ENCODE measurements around the gene OR9A2.

DNA sequence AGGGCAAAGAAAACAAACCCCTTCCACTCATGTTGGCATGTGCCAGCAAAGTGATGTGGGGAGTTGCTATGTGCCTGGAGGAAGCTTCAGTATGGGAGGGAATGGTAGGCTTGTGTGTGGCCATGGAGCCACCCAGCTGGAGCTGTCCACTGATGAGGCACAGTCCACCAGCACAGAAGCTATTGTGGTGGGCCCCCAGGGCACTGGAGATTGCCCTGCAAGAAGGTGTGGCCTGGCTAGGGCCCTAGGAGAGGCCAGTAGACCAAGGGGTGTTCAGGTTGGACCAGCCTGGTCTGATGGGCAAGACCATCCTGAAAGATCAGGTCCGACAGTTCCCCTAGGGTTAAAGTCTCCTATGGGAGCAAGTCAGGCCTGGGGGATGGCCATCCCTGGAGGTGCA is 42.6 kb downstream of the OR9A2 start:
- TF ChIP-seq, protein P1, sequence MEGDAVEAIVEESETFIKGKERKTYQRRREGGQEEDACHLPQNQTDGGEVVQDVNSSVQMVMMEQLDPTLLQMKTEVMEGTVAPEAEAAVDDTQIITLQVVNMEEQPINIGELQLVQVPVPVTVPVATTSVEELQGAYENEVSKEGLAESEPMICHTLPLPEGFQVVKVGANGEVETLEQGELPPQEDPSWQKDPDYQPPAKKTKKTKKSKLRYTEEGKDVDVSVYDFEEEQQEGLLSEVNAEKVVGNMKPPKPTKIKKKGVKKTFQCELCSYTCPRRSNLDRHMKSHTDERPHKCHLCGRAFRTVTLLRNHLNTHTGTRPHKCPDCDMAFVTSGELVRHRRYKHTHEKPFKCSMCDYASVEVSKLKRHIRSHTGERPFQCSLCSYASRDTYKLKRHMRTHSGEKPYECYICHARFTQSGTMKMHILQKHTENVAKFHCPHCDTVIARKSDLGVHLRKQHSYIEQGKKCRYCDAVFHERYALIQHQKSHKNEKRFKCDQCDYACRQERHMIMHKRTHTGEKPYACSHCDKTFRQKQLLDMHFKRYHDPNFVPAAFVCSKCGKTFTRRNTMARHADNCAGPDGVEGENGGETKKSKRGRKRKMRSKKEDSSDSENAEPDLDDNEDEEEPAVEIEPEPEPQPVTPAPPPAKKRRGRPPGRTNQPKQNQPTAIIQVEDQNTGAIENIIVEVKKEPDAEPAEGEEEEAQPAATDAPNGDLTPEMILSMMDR (IDR thresholded peaks at IDR 0.05; ENCODE audit: low read length): no peak
- TF ChIP-seq EZH2 (optimal IDR thresholded peaks at IDR 0.05; ENCODE audit: low read depth, low read length) (no peak), EZH2phosphoT487 (IDR thresholded peaks at IDR 0.05; ENCODE audit: low read length) (no peak)
